ACHN (cell line): ENCODE measurements around the gene ATG13.
"Not testable (repeated sequence)": the region's sequence is repeated elsewhere in the genome, so short reads cannot be mapped to it uniquely, and the experiment has no call there.

ENCODE experiments used
- DNase-seq: peaks from one replicate; pipeline ENCODE4 v3.0.0-alpha.2; 2015
- in situ Hi-C: cut with HindIII; loops from 2 replicates; pipeline ENCODE4 v1.10.0; 2017; ENCODE audit warnings: low sequenced_read_pairs, low pct_ligation_motif_present, low pct_unique_long_range_greater_than_20kb

ATG13 gene

GRCh38 chr11:46668480-46669085 lies 51.2 kb downstream of the ATG13 start:
- no peak for DNase-seq
- in situ Hi-C loops = no loop called here

GRCh38 chr11:46669711-46670139 lies 52.4 kb downstream of the ATG13 start:
- in situ Hi-C loops = no loop called here
- peak; percentile 28 for DNase-seq

GRCh38 chr11:46670521-46670920 lies 53.2 kb downstream of the ATG13 start:
- in situ Hi-C loops, DNase-seq: not testable (repeated sequence)

GRCh38 chr11:46671958-46672315 lies 54.6 kb downstream of the ATG13 start:
- in situ Hi-C loops = no loop called here
- DNase-seq = no peak

- in situ Hi-C loops = no loop called here
- DNase-seq = no peak
These were observed 55.1 kb downstream of the ATG13 start for GRCh38 chr11:46672381-46672839.

DNA sequence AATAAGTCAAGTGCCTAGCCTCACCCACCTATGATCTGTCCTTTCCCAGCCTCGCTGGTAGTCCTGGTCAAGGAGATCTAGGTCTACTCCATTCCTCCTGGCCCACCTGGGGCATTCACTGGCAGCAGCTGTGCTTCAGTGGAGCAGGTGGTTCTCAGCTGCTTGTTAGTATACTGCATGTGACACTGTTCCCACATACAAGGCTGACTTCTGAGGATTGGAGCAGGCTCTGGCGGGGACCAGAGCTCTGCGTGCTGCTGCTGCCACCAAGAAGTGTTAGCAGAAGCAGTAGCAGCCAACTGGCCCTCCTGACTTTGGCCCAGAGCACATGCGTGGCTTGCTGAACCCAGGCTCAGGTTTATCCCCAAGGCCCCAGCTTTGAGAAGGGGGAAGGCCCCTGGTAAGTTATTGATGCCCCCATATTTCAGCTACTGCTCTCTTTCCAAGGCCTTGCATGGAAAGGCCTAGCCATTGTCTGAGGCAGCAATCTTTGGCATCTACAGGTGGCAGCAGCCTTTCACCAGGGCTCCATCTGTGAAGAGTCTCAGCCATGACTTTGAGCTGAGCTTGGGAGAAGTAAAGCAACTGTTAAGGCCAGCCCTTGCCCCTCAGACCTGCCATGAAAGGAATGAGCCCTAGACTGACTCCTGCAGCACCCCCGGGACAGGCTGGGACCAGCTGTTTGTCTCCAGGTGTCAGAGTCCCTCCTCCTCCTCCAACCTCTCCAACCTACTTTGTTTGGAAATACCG lies 56.5 kb downstream of the ATG13 start:
- in situ Hi-C loops = no loop called here
- no peak for DNase-seq

DNA sequence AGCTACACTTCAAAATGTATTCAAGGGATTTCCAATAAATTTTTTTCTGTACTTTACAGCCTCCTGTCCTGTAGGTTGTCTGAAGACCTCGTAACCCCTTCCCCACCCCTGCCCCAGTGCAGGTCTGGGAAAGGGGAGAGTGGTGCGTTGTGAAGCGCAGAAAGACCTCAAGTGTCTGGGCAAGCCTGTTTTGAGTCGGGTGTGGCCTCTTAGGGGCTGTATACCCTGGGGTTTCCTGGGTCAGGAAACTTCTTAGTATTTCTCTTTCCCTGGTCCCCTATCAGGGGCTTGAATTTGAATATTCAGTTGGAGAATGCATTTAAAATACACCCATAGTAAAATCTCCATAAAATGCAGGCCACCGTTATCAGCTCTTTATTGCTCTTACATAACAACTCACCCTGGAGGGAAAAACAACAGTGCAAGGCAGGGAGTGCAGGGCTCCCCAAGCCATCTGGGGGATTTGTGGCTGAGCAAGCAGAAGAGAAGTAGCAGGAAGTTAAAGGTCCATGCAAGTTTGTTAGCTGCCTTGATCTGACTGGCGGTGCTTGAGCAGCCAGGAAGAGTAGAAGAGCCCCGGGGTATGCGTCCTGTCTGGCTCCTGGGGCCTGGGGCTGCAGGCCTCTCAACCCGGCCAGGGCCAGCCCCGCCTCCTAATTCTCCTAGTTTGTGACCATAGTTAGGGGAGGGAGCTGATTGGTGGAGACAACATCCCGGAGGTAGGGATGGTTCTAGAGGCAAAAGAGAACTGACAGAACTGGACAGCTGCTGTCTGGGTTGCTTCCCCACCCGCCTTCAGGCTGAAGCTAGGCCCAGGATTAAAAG lies 57.3 kb downstream of the ATG13 start:
- in situ Hi-C loops = no loop called here
- no peak for DNase-seq

- DNase-seq = peak; percentile 18
- in situ Hi-C loops = no loop called here
These were observed 58.0 kb downstream of the ATG13 start for GRCh38 chr11:46675288-46675851.

DNA sequence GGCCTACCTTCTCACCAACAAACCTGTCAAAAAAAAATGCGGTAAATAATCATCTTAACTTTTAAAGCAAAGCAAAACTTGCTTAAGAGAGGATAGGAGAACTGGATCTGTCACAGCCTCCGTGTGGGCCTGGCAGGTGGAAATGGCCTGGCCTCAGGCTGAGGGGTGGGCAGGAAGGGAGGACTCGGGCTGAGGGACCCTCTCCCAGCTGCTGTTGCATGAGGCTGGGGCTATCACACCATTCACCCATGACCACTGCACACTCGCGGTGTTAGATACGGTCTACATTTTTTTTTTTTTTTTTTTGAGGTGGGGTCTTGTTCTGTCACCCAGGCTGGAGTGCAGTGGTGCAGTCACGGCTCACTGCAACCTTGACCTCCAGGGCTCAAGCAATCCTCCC lies 58.6 kb downstream of the ATG13 start:
- in situ Hi-C loops = no loop called here
- DNase-seq = no peak

DNA sequence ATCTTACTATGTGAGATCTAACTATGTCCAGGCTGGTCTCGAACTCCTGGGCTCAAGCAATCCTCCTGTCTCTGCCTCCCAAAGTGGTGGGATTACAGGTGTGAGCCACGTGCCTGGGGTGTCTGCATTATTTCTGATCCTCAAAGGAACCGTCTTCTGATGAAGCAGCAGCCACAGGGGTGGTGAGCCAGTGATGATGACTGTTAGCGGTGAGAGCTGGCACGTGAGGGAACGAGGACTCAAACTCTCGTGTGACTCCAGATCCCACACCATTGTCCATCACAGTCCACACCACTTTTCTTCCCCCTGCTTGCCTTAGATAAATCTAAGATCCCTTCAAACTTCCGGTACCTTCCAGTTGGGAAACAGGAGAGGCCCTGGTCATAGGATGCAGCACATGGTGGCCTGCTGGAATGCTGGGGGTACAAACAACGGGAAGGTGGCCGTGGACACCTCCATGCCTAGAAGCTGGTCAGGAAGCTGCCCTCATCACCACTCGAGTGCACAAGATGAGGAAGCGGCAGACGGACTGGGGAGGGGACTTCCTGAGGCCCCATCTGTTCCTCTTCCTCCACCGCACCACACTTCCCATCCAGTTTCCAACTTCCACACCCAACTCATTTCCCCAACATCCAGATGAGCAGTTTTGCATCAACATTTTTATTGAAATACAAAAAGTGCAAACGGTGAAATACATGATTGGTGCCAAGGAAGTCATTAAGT lies 59.2 kb downstream of the ATG13 start:
- in situ Hi-C loops = no loop called here
- DNase-seq = no peak

DNA sequence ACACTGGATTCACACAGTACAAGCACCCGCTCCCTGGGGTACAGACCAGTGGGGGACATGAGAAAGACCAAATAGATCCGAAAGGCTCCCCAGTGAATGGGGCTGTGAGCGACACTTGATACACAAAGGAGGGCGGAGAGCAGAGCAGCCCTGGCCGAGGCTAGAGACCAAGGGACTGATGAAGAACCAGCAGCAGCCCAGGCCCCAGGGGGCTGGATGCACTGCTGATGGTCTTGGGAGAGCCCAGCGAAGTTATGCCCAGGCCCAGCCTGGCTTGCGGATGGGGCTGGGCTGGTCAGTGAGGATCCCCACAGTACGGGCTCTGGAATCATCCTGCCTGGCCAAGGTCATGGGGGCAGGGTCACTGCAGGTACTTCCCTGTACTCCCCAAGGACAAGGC lies 59.8 kb downstream of the ATG13 start:
- DNase-seq = no peak
- in situ Hi-C loops = no loop called here

GRCh38 chr11:46677991-46678740 lies 60.8 kb downstream of the ATG13 start:
- DNase-seq = no peak
- in situ Hi-C loops = no loop called here

DNA sequence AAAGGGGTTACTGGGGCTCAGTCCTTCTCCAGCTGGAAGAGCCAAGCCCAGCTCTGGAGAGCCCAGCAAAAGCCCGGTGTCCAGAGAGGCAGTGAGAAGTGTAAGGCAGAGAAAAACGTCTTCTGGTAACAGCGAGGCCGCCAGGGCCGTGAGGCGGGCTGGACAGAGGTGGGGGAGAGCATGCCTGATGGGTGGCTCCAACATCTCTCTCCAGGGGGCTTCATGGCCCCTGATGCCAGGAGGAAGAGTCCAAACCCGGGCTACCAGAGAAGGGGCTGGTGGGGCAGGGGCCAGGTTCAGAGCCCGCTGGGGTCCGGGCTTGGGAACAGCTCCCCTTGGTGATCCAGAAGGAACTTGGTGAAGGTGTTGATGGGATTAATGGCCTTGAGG lies 61.4 kb downstream of the ATG13 start:
- in situ Hi-C loops = no loop called here
- no peak for DNase-seq

DNA sequence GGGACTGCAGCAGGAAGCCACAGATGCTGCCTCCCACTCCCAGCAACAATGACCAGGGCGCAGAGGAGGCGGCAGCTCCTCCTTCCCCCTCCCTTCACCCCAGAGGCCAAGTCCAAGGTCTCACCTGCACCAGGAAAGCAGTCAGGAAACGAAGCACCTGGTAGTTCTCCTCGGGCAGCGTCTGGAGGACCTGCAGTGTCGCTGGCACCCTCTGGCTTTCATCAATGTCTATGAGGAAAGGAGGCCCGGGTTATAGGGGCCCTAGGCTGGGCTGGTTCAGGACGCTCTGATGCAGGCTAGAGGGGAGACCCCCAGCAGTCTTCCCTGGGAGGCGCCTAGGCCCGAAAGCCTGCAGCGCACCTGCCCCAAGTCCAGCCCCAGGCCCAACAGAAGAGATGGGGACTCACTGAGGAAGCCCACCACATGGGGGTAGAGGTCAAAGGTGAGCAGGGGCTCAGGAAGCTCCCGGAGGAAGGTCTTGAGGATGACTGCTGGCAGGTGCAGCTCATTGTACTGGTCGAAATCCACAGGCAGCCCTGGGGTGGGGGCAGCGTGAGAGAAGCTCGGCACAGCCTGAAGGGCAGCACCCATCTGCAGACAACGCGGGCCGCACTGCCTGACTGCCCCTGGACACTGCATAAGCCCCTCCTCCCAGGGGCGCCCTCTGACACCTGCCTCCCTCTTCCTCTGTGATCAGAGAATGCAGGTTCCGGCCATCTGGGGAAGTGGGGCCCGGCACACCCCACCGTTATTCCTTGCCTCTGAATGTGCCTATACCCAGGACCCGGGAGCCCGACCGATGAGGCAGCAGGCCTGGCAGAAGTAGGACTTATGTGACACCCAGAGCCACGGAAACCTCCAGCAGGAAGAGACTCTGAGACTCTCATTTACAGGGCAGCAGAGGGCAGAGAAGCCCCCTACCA lies 62.1 kb downstream of the ATG13 start:
- in situ Hi-C loops = no loop called here
- DNase-seq = no peak

GRCh38 chr11:46680164-46680760 lies 62.9 kb downstream of the ATG13 start:
- in situ Hi-C loops = no loop called here
- no peak for DNase-seq

GRCh38 chr11:46680815-46681214 lies 63.5 kb downstream of the ATG13 start:
- in situ Hi-C loops = no loop called here
- no peak for DNase-seq

DNA sequence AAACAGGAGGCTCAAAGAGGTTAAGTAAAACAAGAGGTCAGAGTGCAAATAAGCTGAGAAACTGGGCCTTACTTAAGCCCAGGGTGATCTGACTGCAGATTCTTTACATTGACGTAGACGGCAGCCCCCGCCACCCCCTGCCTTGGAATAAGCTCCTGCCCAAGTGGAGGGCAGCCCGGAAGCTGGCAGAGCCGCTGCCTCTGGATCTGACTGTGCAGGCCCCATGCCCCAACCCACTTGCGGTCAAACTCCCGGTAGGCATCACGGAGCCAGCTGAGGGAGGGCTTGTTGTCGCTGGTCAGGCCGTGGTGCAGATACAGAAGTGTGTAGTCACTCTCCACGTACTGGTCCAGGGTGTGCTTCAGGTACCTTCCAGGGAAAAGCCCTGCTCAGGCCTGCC lies 64.5 kb downstream of the ATG13 start:
- DNase-seq = no peak
- in situ Hi-C loops = no loop called here
